Measurements from ENCODE around the gene GCM1.

GCM1 gene

DNA sequence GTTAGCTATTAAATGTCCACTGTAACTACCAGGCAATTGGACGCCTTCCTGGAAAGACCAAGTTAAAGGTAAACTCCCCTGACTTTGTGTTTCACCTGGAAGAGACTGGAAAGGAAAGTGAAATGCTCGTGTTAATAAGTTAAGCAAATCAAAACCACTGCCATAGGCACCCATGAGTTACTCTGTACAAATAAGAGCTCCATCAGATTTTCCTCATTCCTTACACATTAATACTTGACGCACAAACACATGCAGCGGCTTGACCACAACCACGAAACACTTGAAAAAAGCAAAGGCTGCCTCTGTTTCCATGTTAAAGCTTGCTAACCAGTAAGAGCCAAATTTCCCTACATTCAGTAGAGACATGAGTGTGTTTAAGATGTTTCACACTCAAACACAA is 19.8 kb downstream of the GCM1 start:
- TF ChIP-seq, protein P1, sequence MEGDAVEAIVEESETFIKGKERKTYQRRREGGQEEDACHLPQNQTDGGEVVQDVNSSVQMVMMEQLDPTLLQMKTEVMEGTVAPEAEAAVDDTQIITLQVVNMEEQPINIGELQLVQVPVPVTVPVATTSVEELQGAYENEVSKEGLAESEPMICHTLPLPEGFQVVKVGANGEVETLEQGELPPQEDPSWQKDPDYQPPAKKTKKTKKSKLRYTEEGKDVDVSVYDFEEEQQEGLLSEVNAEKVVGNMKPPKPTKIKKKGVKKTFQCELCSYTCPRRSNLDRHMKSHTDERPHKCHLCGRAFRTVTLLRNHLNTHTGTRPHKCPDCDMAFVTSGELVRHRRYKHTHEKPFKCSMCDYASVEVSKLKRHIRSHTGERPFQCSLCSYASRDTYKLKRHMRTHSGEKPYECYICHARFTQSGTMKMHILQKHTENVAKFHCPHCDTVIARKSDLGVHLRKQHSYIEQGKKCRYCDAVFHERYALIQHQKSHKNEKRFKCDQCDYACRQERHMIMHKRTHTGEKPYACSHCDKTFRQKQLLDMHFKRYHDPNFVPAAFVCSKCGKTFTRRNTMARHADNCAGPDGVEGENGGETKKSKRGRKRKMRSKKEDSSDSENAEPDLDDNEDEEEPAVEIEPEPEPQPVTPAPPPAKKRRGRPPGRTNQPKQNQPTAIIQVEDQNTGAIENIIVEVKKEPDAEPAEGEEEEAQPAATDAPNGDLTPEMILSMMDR (IDR thresholded peaks at IDR 0.05), result no peak

DNA sequence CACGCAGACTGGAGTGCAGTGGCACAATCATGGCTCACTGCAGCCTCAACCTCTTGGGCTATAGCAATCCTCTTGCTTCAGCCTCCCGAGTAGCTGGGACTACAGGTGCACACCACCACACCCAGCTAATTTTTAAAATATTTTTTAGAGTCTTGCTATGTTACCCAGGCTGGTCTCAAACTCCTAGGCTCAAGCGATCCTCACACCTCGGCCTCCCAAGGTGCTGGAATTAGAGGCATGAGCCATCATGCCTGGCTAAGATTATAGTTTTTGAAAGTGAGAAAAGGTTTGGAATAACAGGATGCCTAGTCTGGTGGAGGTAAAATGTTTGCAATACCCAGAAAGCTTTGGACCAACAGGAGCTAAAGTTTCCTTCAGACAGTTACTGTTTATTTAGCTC is 23.4 kb downstream of the GCM1 start:
- TF ChIP-seq, protein P1 (IDR thresholded peaks at IDR 0.05), result no peak

DNA sequence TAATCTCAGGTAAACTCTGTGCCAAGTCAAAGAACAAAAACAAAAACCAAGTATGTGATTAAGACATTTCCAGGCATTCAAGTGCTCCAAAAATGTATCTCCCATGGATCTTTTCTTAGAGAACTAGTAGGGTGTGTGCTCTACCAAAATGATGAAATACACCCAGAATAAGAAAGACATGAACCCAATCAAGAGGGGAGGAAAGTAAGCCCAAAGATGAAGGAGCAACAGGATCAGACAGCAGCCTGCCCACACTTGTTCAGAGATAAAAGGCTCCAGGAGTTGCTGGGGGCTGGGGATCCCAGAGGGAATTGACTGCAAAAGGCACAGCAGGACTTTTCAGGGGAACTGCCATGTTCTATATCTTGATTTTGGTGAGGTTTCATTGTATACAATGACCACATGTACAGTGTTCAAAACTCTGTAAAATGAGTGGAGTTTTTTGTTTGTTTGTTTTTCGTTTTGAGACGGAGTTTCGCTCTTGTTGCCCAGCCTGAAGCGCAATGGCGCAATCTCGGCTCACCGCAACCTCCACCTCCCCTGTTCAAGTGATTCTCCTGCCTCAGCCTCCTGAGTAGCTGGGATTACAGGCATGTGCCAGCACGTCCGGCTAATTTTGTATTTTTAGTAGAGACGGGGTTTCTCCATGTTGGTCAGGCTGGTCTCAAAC is 24.4 kb downstream of the GCM1 start:
- TF ChIP-seq, protein P1 (IDR thresholded peaks at IDR 0.05), result no peak

DNA sequence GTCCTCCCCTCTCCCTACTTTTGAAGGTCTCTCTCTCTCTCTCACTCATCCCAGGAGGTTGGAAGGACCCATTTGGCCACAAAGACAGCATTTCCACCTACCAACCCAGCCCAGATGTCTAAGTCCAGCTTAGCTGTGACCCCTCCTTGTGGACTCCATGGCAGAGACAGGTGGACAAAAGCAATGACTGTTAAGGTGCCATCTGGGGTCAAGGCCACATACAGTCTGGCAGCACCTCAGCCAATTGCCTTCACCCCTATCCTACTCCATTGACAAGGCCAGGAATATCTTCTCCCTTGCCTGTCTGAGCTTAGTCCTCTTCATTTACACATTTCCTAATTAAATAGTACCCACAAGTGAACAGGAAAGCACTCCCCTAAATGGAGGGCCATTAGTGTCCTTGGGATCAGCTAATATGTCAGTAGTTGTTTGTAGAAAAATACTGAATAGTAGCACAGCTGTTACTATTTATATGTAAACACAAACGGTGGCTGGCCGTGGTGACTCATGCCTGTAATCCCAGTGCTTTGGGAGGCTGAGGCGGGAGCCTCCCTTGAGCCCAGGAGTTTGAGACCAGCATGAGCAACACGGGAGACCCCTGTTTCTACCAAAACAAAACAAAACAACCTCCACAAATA is 28.8 kb downstream of the GCM1 start:
- TF ChIP-seq, protein P1 (IDR thresholded peaks at IDR 0.05), result no peak

DNA sequence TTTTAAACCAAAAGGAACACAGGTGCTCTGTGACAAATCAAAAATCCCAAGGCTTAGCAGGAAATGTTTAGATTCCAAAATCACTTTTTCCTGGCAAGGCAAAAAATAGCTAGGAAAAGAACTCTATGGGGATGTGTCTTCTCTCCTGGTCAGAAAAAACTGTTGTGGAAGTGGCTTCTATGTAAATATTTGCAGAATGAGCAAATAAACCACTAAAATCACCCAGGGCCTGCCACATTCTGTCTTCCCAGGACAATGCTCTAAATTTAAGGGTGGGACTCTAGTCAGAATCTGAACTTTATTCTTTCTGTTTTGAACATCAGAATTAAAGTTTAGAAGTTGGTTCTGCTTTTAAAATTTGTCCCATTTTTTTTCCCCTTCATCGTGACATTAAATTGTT is 29.3 kb downstream of the GCM1 start:
- TF ChIP-seq, protein P1 (IDR thresholded peaks at IDR 0.05), result no peak

DNA sequence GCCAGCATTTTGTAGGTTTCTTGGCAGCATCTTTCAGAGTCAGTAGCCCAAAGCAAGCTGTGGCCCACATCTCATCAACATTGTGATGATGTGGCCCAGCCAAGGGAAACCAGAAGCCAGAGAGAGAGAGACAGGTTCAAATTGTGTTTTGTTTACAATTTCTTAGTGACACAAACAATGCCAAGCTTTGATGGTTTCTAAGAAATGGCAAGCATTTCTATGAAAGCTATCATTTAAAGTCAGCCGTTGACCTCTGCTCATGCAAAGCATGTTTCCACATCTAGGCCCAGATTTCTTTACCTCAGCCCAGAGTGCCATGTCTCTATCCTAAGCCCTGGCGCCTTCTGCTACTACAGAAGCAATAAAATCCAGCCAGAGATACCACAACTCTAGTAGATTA is 32.9 kb downstream of the GCM1 start:
- TF ChIP-seq, protein P1 (IDR thresholded peaks at IDR 0.05), result no peak

DNA sequence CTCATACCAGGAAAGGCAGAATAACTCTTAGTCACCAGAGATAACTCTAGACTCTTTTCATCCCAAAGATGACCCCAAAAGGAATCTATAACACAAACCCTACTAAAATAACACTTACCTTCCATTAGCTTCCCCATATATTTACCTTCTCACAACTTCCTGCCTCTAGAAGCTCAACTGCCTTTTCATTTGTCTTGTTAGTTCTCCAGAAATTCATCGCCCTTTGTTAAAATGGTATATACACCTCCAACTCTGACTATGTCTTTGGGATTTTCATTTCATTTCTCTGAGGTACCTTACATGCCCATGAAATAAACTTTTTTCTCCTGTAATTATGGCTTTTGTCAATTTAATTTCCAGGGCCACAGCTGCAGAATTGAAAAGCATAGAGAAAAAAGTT is 33.5 kb downstream of the GCM1 start:
- TF ChIP-seq, protein P1 (IDR thresholded peaks at IDR 0.05), result no peak
